SW480 (cell line): ENCODE measurements around the gene SNTN.

Source experiments
- DNase-seq: peaks from one replicate; pipeline ENCODE4 v3.0.0-alpha.2; 2016; ENCODE audit warnings: low spot score

SNTN gene

GRCh38 chr3:63652066-63652725 lies at the start of gene SNTN:
Gene SNTN (plus strand): TSS chr3:63652675. CDS start chr3:63652688, 13 bp downstream.
- no peak for DNase-seq

DNA sequence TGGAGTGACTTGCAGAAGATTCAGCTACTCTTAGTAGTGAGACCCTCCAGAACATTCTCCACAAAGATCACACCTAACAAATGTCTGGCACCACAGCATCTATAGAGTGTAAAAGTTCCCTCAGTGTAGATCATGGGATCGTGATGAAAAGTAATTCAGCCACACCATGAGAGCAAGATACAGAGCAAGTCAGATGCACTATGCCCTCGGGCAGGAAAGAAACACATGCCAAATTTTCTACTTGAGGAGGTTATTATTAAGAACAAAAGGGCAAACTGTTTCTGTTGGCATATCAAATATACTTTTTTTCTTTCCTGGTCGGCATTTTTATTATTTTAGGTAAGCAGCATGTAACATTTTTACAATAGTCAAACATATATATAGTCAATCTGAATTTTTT lies 44.8 kb upstream of the SNTN start:
- DNase-seq = no peak

GRCh38 chr3:63609408-63609807 lies 43.1 kb upstream of the SNTN start:
- no peak for DNase-seq

DNA sequence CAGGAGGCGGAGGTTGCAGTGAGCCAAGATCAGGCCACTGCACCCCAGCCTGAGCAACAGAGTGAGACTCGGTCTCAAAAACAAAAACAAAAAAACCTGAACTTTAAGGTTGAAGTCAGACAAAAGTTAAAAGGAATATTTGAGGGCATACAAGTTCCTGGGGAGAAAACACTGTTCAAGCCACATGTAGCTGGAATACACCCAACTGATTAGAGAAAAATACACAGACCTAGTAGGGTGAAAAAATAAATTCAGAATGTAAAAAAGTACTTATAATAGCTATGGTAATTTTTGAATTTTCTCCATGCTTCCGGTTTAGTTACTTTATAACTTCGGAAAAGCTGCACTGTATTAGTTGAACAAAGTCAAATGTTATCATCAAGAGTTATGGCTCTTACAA lies 42.6 kb upstream of the SNTN start:
- DNase-seq = no peak

- no peak for DNase-seq
Measured at GRCh38 chr3:63611382-63611781, 41.1 kb upstream of the SNTN start.

GRCh38 chr3:63613561-63613960 lies 38.9 kb upstream of the SNTN start:
- DNase-seq = no peak

GRCh38 chr3:63617391-63617790 lies 35.1 kb upstream of the SNTN start:
- DNase-seq = no peak

DNA sequence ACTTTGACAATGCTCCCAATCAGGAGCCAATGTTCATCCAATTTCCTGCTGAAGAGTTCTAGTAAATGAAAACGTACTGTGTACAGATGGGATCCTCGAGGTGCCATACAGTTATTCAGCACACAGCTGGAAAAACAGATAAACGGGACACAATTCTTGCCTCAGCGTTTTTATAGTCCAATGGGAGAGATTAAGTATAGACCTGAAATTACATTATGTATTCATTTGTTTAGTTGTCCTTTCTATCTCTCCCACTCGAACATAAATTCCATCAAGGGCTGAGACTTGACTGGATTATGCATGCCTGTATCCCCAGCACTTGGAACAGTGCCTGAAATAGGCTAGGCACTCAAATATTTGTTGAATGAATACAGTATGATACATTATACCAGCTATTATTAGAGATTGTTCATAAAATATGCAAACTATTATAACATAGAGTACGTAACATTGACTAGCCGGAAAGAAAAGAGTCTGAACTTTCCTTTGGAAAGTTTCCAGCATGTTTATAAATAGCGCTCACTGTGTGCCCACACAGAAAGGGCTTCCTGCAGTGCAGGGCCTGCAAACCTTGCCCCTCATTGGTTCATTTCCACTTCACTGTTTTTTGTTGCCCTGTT lies 27.4 kb upstream of the SNTN start:
- no peak for DNase-seq

- no peak for DNase-seq
Measured at GRCh38 chr3:63631670-63632069, 20.8 kb upstream of the SNTN start.

DNA sequence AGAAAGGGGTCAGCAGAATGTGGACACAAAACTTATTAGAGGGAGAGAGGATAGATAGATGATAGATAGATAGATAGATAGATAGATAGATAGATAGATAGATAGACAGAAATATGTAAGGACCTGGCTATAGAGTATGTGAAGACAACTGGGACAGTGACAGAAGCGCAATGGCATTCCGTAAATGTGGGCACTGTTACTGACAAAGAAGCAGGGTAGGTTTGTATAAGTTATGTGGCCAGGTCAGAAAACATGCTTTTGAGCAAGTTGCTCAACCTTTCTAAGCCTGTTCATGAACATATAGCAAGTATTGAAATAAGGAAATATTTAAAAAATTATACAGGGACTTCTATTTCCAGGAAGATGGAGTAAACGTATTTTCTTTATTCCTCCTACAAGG lies 17.3 kb upstream of the SNTN start:
- no peak for DNase-seq

DNA sequence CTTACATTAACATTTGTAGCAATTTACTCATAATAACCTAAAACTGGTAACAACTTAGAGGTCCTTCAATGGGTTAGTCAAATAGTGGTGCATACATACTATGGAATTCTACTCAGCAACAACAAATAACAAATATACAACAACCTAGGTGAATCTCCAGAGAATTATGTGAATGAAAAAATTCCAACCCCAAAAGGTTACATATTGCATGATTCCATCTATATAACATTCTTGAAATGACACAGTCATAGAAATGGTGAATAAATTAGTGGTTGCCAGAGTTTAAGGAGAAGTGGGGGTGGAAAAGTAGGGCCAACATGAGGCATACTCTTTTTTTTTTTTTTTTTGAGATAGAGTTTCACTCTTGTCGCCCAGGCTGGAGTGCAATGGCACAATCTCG lies 12.7 kb upstream of the SNTN start:
- no peak for DNase-seq

- no peak for DNase-seq
Measured at GRCh38 chr3:63642488-63642887, 10.0 kb upstream of the SNTN start.

GRCh38 chr3:63644212-63644797 lies 8.2 kb upstream of the SNTN start:
- DNase-seq = no peak

GRCh38 chr3:63644928-63645781 lies 7.3 kb upstream of the SNTN start:
- DNase-seq = peak; percentile 11

- no peak for DNase-seq
Measured at GRCh38 chr3:63654211-63654610, 1.7 kb downstream of the SNTN start.

GRCh38 chr3:63654931-63655330 lies 2.5 kb downstream of the SNTN start:
- DNase-seq = no peak

- DNase-seq = no peak
Measured at GRCh38 chr3:63655519-63655918, 3.0 kb downstream of the SNTN start.

DNA sequence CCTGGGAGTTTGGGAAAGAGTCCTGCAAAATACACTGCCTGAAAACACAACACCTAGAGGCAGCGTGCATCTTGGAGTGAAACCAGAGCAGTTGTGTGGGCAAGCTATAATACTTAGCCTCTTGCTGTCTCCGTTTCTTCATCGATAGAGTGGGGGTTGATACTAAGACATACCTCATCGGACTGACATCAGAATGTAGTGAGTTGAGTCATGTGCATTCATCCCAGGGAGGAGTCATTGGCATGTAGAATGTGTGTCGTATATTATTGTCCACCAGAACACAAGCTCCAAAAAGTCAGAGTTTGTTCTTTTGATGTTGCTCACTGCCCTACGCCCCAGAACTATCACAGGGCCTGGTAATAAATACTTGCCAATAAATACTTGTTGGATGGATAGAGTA lies 4.3 kb downstream of the SNTN start:
- DNase-seq = no peak

DNA sequence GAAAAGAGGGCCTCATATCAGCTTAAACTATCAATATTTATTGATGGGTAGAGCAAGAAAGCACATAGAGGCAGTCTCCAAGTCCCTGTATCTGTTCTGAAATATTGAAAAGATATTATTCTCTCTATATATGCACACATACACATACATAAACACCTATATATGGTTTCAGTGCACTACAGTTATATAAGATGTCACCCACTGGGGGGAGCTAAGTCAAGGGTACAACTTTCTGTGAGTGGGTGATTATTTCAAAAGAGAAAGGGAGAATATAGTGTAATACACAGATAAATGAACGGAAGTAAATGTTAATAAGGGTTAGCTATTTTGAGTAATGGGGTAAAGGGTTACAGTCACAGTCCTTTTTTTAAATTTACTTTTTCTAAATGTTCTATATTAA lies 8.8 kb downstream of the SNTN start:
- peak; percentile 10 for DNase-seq

- DNase-seq = no peak
Measured at GRCh38 chr3:63662011-63662410, 9.5 kb downstream of the SNTN start.

DNA sequence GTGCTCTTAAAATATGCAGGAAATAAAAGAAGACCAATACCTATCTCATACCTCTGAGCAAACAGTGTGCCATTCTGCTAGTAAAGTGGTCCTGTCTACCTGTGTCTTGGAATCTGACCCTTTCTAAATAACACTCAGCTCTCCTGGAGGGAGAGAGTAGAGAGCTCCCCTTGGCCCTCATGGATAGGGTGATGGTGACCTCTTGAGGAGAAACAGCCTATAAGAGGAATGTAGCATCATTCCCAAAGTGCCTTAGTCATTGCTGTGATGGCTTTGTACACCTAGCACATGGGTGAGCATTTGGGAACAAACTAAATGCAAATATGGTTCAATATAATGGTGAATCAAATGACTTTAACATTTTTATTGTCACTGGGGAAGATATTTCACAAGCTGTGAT lies 10.0 kb downstream of the SNTN start:
- DNase-seq = peak; percentile 15

DNA sequence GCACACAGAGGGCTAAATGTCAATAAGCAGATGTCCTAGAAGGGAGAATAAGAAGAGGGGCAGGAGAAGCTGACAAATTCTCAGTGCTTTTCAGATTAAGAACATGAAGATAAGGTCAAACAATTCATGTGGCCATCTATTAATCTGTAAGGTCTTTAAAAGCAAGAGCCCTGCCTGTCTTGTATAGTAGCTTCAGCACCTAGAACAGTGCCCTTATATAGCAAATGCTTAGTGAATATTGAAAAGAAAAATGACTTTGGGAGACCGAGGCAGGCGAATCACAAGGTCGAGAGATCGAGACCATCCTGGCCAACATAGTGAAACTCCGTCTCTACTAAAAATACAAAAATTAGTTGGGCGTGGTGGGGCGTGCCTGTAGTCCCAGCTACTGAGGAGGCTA lies 18.1 kb downstream of the SNTN start:
- no peak for DNase-seq

DNA sequence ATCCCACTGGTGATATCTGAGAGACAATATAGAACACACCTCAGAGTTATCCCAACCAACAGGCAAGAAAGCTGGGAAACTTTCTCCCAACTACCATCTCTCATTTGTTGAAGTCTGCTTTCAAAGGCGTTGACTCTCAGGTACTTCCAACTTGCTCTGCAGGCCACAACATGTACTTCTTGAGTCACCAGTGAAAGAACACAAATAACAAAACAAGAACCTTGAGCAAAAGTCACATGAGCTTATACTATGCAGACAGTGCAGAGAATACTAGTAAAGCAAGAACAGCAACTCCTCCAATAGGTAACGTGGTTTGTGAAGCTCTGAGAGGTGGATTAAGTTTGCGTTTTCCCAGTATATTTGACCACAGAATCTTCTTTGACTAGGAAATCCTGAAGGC lies 20.6 kb downstream of the SNTN start:
- no peak for DNase-seq
